Muscle layer of colon (tissue), 2 donors: ENCODE results near the gene DNPH1.

Source experiments
- H3K27ac ChIP-seq: one replicate; pipeline ENCODE4 v1.7.0; 2013; ENCODE audit warnings: low read depth, mild to moderate bottlenecking, low read length, moderate library complexity
- H3K27me3 ChIP-seq, 2 donors: one replicate each; pipeline ENCODE4 v1.7.0; 2013; ENCODE audit warnings: low read length in 2 of 2, mild to moderate bottlenecking in 2 of 2; ENCODE audit not compliant: insufficient read depth in 2 of 2, control insufficient read depth in 1 of 2
- H3K36me3 ChIP-seq: one replicate; pipeline ENCODE4 v1.7.0; 2013; ENCODE audit warnings: mild to moderate bottlenecking, low read length; ENCODE audit not compliant: insufficient read depth
- H3K4me1 ChIP-seq: one replicate; pipeline ENCODE4 v1.7.0; 2013; ENCODE audit warnings: mild to moderate bottlenecking, low read length; ENCODE audit not compliant: insufficient read depth
- H3K4me3 ChIP-seq, 2 donors: one replicate each; pipeline ENCODE4 v1.7.0; 2013; ENCODE audit warnings: low read length in 2 of 2, low read depth in 1 of 2, mild to moderate bottlenecking in 1 of 2, moderate library complexity in 1 of 2
- H3K9ac ChIP-seq: one replicate; pipeline ENCODE4 v1.7.0; 2013; ENCODE audit warnings: low read length
- H3K9me3 ChIP-seq: one replicate; pipeline ENCODE4 v1.7.0; 2013; ENCODE audit warnings: mild to moderate bottlenecking, low read length
- donor health status: abdominal sarcoma.
- donor health status: Adenocarcinoma of cecum.

The DNPH1 gene

GRCh38 chr6:43185391-43185985 lies 43.8 kb downstream of the DNPH1 start:
- Histone ChIP-seq H3K4me1 (peaks cover 18% of the 10 kb centered on the region), H3K4me3 (no peak overlapping the region), H3K9me3 (no peaks in the 10 kb centered on the region), H3K27me3 (no peaks in the 10 kb centered on the region), H3K9ac (no peak overlapping the region), H3K27ac (no peak overlapping the region), H3K36me3 (peaks cover 51% of the 10 kb centered on the region)

- H3K27ac ChIP-seq = no peak overlapping the region
- peaks cover 57% of the 10 kb centered on the region for H3K36me3 ChIP-seq
- no peak overlapping the region for H3K4me3 ChIP-seq
- H3K27me3 ChIP-seq = no peaks in the 10 kb centered on the region
- peaks cover 18% of the 10 kb centered on the region for H3K4me1 ChIP-seq
- no peaks in the 10 kb centered on the region for H3K9me3 ChIP-seq
- no peak overlapping the region for H3K9ac ChIP-seq
Measured at GRCh38 chr6:43184268-43184985, 44.9 kb downstream of the DNPH1 start.

GRCh38 chr6:43183441-43183840 lies 45.8 kb downstream of the DNPH1 start:
- Histone ChIP-seq H3K36me3 (peaks cover 61% of the 10 kb centered on the region), H3K27ac (no peak overlapping the region), H3K4me1 (peaks cover 18% of the 10 kb centered on the region), H3K9ac (no peak overlapping the region), H3K27me3 (no peaks in the 10 kb centered on the region), H3K4me3 (no peak overlapping the region), H3K9me3 (no peaks in the 10 kb centered on the region)

GRCh38 chr6:43181942-43182860 lies 47.1 kb downstream of the DNPH1 start, which contains the start of gene CUL9:
CUL9 (plus strand) TSS chr6:43182196; CDS start chr6:43184311, 2,115 bp downstream.
- Histone ChIP-seq H3K4me1 (peaks cover 18% of the 10 kb centered on the region), H3K36me3 (peaks cover 58% of the 10 kb centered on the region), H3K4me3 (peak within 1 kb of the TSS; percentile 52 to 83), H3K9me3 (no peaks in the 10 kb centered on the region), H3K27ac (peak within 1 kb of the TSS; percentile 73), H3K9ac (peak within 1 kb of the TSS; percentile 45), H3K27me3 (no peaks in the 10 kb centered on the region)

- Histone ChIP-seq H3K4me1 (peaks cover 18% of the 10 kb centered on the region), H3K36me3 (peaks cover 58% of the 10 kb centered on the region), H3K9ac (peak overlapping the region; percentile 17), H3K4me3 (peak overlapping the region; percentile 52 to 83), H3K27ac (peak overlapping the region; percentile 73), H3K9me3 (no peaks in the 10 kb centered on the region), H3K27me3 (no peaks in the 10 kb centered on the region)
Measured at GRCh38 chr6:43181621-43181941, 47.7 kb downstream of the DNPH1 start.

- Histone ChIP-seq H3K9me3 (no peaks in the 10 kb centered on the region), H3K36me3 (peaks cover 58% of the 10 kb centered on the region), H3K9ac (no peak overlapping the region), H3K27ac (no peak overlapping the region), H3K4me1 (peaks cover 24% of the 10 kb centered on the region), H3K4me3 (no peak overlapping the region), H3K27me3 (no peaks in the 10 kb centered on the region)
Measured at GRCh38 chr6:43180985-43181384, 48.3 kb downstream of the DNPH1 start.

GRCh38 chr6:43180058-43180457 lies 49.2 kb downstream of the DNPH1 start:
- H3K9me3 ChIP-seq = no peaks in the 10 kb centered on the region
- no peak overlapping the region for H3K4me3 ChIP-seq
- no peak overlapping the region for H3K9ac ChIP-seq
- H3K27me3 ChIP-seq = no peaks in the 10 kb centered on the region
- H3K27ac ChIP-seq = no peak overlapping the region
- peaks cover 58% of the 10 kb centered on the region for H3K36me3 ChIP-seq
- H3K4me1 ChIP-seq = peaks cover 33% of the 10 kb centered on the region

GRCh38 chr6:43178951-43179830 lies 50.1 kb downstream of the DNPH1 start:
- no peak overlapping the region for H3K4me3 ChIP-seq
- H3K36me3 ChIP-seq = peaks cover 58% of the 10 kb centered on the region
- peak overlapping the region; percentile 31 for H3K27ac ChIP-seq
- H3K9me3 ChIP-seq = no peaks in the 10 kb centered on the region
- no peaks in the 10 kb centered on the region for H3K27me3 ChIP-seq
- H3K4me1 ChIP-seq = peaks cover 40% of the 10 kb centered on the region
- no peak overlapping the region for H3K9ac ChIP-seq

GRCh38 chr6:43178150-43178549 lies 51.1 kb downstream of the DNPH1 start:
- H3K27me3 ChIP-seq = no peaks in the 10 kb centered on the region
- H3K4me3 ChIP-seq = no peak overlapping the region
- no peak overlapping the region for H3K9ac ChIP-seq
- peaks cover 59% of the 10 kb centered on the region for H3K36me3 ChIP-seq
- no peaks in the 10 kb centered on the region for H3K9me3 ChIP-seq
- no peak overlapping the region for H3K27ac ChIP-seq
- H3K4me1 ChIP-seq = peaks cover 44% of the 10 kb centered on the region

- H3K4me3 ChIP-seq = no peak overlapping the region
- H3K4me1 ChIP-seq = peaks cover 35% of the 10 kb centered on the region
- H3K27me3 ChIP-seq = no peaks in the 10 kb centered on the region
- peaks cover 59% of the 10 kb centered on the region for H3K36me3 ChIP-seq
- H3K9me3 ChIP-seq = no peaks in the 10 kb centered on the region
- no peak overlapping the region for H3K27ac ChIP-seq
- H3K9ac ChIP-seq = no peak overlapping the region
Measured at GRCh38 chr6:43176423-43176786, 52.9 kb downstream of the DNPH1 start.
